HG03520 (cell line): Measurements from ENCODE around the gene ERC2.

Experiments
- ATAC-seq: cut with Tn5 transposase; IDR thresholded peaks from one replicate; pipeline ENCODE4 v1.9.1; 2021; ENCODE audit warnings: mild to moderate bottlenecking, moderate library complexity; ENCODE audit not compliant: unreplicated experiment

Gene ERC2

GRCh38 chr3:56428667-56429066, 39.6 kb downstream of the ERC2 start:
- no peak for ATAC-seq

DNA sequence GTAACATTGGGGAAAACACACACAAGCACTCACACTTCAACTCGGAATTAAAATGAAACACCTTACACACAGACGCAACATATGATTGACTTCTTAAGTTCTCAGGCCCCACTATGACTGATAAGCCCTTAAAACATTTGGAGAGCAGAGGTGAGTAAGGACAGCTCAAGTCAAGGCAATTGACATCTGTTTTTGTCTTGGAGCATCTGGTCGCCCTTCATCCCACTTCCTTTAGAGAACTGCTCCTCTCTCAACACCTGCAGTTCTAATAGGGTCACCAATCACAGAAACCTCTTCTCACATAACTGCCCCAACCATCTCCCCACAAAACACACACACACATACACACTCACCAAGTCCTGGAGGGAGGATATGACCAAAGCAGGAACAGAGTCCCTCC, 43.4 kb downstream of the ERC2 start:
- ATAC-seq: no peak

DNA sequence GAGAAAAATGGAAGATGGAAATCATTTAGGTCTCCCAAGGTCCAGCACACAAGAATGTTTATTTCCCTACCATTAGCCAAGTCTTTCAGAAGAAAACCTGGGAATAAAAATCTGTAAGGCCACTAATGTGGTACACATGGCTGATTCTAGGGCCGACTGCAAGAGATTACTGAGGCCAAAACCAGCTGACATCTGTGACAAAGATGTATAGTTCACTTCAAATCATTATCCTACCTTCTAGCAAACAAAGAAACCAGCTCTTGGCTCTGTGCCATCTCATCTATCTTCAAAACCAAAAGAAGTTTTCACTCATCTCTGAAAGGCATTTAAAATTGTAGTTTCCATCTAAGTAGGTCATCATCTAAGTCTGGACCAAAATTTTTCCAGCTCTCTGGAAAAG, 43.9 kb downstream of the ERC2 start:
- ATAC-seq: no peak

DNA sequence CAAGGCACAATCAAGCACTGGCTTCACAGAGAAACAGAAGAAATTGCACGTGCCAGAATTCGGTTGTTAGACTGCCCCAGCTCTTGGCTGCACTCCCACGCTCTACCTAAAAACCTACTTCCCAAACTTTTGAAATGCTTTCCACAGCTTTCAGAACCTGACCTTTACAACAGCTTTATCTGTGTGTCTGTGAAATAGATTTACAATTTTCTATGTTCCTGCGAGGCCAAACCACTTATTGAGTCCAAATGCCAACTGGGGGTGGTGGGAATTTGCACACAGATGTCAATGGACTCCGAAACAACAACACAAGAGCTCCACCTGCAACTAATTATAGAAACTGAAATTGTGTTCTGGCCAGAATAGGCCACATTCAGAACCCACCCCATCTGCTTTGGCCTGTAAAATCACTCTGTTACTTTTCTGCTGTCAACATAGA, 44.6 kb downstream of the ERC2 start:
- ATAC-seq: no peak

DNA sequence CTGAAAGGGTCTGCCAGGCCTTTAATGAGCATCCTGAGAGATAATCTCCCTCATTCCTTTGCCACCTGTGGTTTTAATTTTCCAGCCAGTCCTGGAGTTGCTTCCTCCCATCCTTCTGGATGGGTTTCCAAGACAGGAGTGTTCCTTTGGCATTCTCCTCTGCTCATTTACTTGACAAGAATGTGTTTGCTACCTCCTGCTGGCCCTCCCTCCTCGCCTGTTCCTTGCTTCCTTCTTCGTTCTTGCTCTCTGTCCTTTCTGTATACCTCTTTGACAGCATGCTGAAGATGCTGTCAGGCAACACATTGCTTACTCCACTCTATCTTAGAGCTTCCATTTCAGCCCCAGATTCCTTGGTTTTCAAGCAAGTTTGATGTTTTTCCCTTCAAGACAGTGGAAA, 46.0 kb downstream of the ERC2 start:
- ATAC-seq: no peak

GRCh38 chr3:56421205-56421604, 47.1 kb downstream of the ERC2 start:
- ATAC-seq: no peak

GRCh38 chr3:56415652-56416051, 52.6 kb downstream of the ERC2 start:
- ATAC-seq: no peak

DNA sequence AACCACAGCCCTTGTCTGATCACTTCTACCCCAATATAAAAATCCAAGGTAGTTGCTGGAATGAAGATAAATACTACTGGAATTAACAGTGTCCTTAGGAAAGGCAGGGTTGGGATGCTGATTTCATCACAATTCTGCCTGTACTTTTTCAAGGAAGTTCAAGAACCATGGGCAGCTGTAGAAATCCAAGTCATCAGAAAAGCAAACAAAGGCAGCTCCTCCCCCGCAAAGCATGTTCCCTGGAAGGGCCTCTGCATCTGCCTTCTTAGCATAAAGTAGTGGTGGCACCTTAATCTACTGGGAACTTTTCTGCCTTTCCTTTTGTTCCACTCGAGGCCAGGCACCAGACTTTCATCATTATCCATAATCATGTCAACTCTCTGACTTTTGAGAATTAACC, 54.4 kb downstream of the ERC2 start:
- ATAC-seq: no peak

- no peak for ATAC-seq
These were observed 57.1 kb downstream of the ERC2 start for GRCh38 chr3:56411166-56411565.

- no peak for ATAC-seq
These were observed 57.7 kb downstream of the ERC2 start for GRCh38 chr3:56410576-56410975.

- no peak for ATAC-seq
These were observed 58.5 kb downstream of the ERC2 start for GRCh38 chr3:56409790-56410189.

DNA sequence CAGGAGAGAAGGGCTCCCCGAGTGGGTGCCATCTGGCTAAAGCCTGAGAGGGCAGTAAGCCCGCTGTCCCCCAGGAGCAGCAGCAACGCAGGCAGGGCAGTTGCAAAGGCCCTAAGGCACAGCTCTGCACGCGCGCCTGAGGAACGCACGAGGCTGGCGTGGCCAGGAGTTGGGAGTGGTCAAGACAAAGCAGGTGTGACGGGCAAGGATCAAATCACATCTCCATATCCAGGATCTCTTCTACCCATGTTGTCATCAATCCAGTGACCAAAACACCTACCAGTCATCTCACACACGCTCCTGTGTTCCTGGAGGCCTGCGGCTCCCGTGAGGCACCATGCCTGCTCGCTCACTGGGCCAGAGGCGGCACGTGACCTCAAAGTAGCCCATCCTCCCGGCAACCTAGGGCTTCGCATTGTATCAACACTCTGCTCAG, 59.5 kb downstream of the ERC2 start:
- no peak for ATAC-seq

- no peak for ATAC-seq
These were observed 61.3 kb downstream of the ERC2 start for GRCh38 chr3:56406826-56407515.

DNA sequence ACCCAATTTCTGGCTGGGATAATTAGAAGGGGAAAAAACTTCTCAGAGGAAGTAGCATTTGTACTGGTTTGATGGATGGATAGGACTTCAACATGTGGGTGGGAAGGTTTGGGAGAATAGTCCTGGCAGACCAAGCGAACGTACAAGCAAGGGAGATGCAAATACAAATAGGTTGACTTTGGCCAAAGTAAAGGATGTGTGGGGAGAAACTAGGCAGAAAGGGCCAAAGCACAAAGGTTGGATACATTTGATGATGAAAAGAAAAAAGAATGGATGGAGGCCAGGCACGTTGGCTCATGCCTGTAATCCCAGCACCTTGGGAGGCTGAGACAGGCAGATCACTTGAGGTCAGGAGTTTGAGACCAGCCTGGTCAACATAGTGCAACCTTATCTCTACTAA, 63.4 kb downstream of the ERC2 start:
- no peak for ATAC-seq

- ATAC-seq: no peak
These were observed 69.6 kb downstream of the ERC2 start for GRCh38 chr3:56398659-56399058.

DNA sequence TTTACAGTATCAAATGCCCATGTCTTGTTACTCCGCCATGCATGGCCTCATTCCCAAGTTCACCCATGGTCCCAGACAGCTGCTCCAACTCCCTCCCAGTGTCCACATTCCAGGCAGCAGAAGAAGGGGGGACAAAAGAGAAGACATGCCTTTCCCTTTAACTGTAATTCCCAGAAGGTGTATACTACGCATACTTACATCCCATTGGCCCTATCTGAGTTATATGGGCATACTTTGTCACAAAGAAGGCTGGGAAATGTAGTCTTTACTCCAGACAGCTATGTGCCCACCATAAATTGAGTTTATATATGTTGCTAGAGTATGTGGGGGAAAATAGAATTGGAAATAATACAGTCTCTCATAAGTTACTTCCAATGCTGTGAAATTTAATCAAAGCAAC, 70.5 kb downstream of the ERC2 start:
- no peak for ATAC-seq

DNA sequence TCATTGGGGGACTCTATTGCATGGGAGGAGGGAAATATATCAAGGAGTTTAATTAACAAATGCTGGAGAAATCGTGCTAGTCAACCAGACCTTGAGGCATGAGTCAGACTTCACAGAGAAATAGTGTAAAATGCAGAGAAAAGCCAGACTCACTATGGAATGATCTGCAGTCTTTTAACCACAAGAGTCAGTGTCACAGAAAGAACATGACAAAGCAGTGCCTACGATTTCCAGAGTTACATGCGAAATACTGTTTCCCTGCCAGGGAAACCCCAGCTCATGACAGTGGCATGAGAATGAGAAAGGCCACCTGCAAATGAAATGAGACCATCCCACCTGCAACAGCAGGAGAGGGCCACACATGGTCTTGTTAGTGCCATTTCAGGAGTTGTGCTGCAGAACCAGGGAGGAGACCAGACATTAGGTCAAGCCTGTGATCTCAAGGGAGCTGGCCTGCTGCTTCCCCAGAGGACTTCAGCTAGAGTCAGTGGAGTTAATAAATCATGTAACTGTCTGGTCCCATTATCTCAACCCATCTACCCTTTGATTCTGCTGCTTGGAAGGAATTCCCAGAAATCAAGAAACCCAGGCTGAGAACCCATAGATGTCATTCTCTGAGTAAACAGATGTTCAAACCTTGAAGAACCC, 79.0 kb downstream of the ERC2 start:
- no peak for ATAC-seq

DNA sequence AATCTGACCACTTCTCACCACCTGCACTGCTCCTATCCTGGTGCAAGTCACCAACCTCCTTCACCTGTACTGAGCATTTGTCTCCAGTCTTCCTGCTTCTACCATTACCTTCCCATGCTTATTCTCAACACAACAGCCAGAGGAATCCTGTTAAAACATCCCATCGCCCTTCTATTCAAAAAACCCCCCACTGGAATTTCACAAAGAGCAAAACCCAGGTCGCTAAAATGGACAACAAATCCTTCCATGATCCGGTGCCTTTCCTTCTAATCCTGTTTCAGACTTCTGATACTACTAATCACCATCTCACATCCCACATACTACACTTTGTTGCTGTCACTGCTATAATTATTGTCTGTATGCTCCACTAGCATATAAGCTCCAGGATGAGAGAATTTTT, 85.2 kb downstream of the ERC2 start:
- no peak for ATAC-seq

DNA sequence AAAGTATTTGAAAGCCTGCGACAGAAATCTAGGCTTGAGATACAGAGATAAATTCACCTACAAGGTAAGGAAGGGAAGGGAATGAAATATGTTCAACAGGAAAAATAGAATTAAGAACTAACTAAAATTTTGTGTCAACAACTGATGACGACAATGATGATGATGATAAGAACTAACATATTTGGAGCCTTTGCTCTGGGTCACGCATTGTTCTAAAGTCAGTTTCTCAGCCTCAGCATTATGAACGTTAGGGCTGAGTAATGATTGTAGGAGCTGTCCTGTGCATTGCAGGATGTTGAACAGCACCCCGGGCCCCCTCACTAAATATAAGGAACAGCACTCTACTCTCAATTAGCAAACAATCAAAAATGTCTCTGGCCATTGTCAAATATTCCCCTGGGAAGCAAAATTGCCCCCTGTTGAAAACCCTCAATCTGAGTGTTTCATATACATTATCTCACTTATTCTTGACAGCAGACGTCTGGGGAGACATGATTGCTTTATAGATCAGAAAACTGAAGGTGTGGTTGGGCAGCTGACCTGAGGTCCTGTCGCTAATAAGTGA, 88.5 kb downstream of the ERC2 start:
- no peak for ATAC-seq

DNA sequence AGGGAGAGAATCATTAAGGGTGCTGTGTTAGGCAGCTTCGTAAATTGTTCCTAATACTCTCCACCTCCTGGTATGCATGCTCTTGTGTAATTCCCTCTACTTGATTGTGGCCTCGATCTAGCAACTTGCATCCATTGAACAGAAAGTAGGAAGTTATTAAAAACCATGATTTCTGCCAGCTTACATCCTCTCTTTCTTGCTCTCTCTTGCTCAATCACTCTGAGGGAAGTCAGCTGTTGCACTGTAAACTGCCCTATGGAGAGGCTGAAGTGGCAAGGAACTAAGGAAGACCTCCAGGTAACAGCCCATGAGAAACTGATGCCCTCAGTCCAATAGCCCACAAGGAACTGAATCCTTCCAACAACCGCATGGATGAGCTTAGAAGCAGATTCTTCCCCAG, 92.6 kb downstream of the ERC2 start:
- no peak for ATAC-seq

GRCh38 chr3:56373386-56373785, 94.9 kb downstream of the ERC2 start:
- ATAC-seq: no peak

- ATAC-seq: no peak
These were observed 97.1 kb downstream of the ERC2 start for GRCh38 chr3:56370991-56371775.
